OCI-LY3 (cell line): ENCODE data around the gene MYCBP.

ENCODE experiments used
- H2AFZ ChIP-seq: fragments of 200-600, 300-600 bp; shearing (Covaris generic); 2 replicates; pipeline ENCODE4 v1.6.0; 2014; ENCODE audit warnings: antibody characterized with exemption, low read depth, low read length
- H3K27ac ChIP-seq: fragments of 200-600, 300-600 bp; sonication (generic); 2 replicates; pipeline ENCODE4 v1.5.1; 2014; ENCODE audit warnings: mild to moderate bottlenecking, low read length, moderate library complexity, mixed read lengths
- H3K27me3 ChIP-seq: fragments of 200-600, 300-600 bp; sonication (generic); 2 replicates; pipeline ENCODE4 v1.6.1; 2014; ENCODE audit warnings: low read depth, low read length, mixed read lengths
- H3K36me3 ChIP-seq: fragments of 200-600, 300-600 bp; sonication (generic); replicated peaks from 2 replicates; pipeline ENCODE3; 2014; ENCODE audit warnings: low read depth, low read length, mixed read lengths
- H3K4me1 ChIP-seq: fragments of 300-600, 200-600 bp; sonication (generic); 2 replicates; pipeline ENCODE4 v1.6.1; 2014; ENCODE audit warnings: low read length, mixed read lengths
- H3K4me2 ChIP-seq: fragments of 200-600, 300-600 bp; sonication (generic); 2 replicates; pipeline ENCODE4 v1.6.1; 2014; ENCODE audit warnings: low read length, mixed read lengths
- H3K4me3 ChIP-seq: fragments of 300-600, 200-600 bp; sonication (generic); 2 replicates; pipeline ENCODE4 v1.5.1; 2014; ENCODE audit warnings: antibody characterized with exemption, mild to moderate bottlenecking, low read length, moderate library complexity
- H3K79me2 ChIP-seq: fragments of 300-600, 200-600 bp; shearing (Covaris generic); 2 replicates; pipeline ENCODE4 v1.6.1; 2014; ENCODE audit warnings: mild to moderate bottlenecking, low read length, mixed read lengths
- H3K9ac ChIP-seq: fragments of 300-600, 200-600 bp; shearing (Covaris generic); 2 replicates; pipeline ENCODE4 v1.6.0; 2014; ENCODE audit warnings: mild to moderate bottlenecking, low read length, moderate library complexity
- H3K9me3 ChIP-seq: fragments of 200-600, 300-600 bp; shearing (Covaris generic); 2 replicates; pipeline ENCODE4 v1.6.1; 2014; ENCODE audit warnings: low read length, mixed read lengths; ENCODE audit not compliant: insufficient read depth
- H4K20me1 ChIP-seq: fragments of 200-600, 300-600 bp; sonication (generic); 2 replicates; pipeline ENCODE4 v1.6.1; 2016; ENCODE audit warnings: low read length, mixed read lengths; ENCODE audit not compliant: insufficient read depth
- CTCF ChIP-seq: fragments of 200-600, 300-600 bp; sonication (generic); IDR thresholded peaks from 2 replicates; pipeline ENCODE4 v1.5.1; 2014; ENCODE audit warnings: antibody characterized with exemption, low read length, low read depth
- EZH2phosphoT487 ChIP-seq: fragments of 200-600 bp; shearing (Covaris generic); IDR thresholded peaks from 2 replicates; pipeline ENCODE4 v1.6.1; 2018; ENCODE audit warnings: antibody characterized with exemption, mixed run types, low read depth

MYCBP gene

GRCh38 chr1:38827318-38827717, 45.8 kb downstream of the MYCBP start:
- H4K20me1 ChIP-seq: no peaks in the 10 kb centered on the region
- no peak overlapping the region for H2AFZ ChIP-seq
- no peak overlapping the region for H3K27ac ChIP-seq
- TF ChIP-seq EZH2phosphoT487 (no peak), CTCF (no peak)
- no peaks in the 10 kb centered on the region for H3K4me1 ChIP-seq
- H3K27me3 ChIP-seq: peaks cover 12% of the 10 kb centered on the region
- H3K9ac ChIP-seq: no peak overlapping the region
- no peaks in the 10 kb centered on the region for H3K36me3 ChIP-seq
- H3K79me2 ChIP-seq: no peaks in the 10 kb centered on the region
- H3K4me2 ChIP-seq: no peak overlapping the region
- H3K4me3 ChIP-seq: no peak overlapping the region
- H3K9me3 ChIP-seq: no peaks in the 10 kb centered on the region

- H3K9me3 ChIP-seq: no peaks in the 10 kb centered on the region
- no peak overlapping the region for H3K9ac ChIP-seq
- TF ChIP-seq EZH2phosphoT487 (no peak), CTCF (no peak)
- no peak overlapping the region for H2AFZ ChIP-seq
- H3K36me3 ChIP-seq: no peaks in the 10 kb centered on the region
- no peaks in the 10 kb centered on the region for H4K20me1 ChIP-seq
- peaks cover 12% of the 10 kb centered on the region for H3K27me3 ChIP-seq
- H3K79me2 ChIP-seq: no peaks in the 10 kb centered on the region
- no peak overlapping the region for H3K4me2 ChIP-seq
- no peak overlapping the region for H3K27ac ChIP-seq
- H3K4me3 ChIP-seq: no peak overlapping the region
- H3K4me1 ChIP-seq: no peaks in the 10 kb centered on the region
Measured at GRCh38 chr1:38826886-38827285, 46.3 kb downstream of the MYCBP start.

- Histone ChIP-seq H3K36me3 (no peaks in the 10 kb centered on the region), H4K20me1 (no peaks in the 10 kb centered on the region), H3K4me2 (no peak overlapping the region), H2AFZ (no peak overlapping the region), H3K27me3 (peaks cover 12% of the 10 kb centered on the region), H3K79me2 (no peaks in the 10 kb centered on the region), H3K27ac (no peak overlapping the region), H3K9me3 (no peaks in the 10 kb centered on the region), H3K4me3 (no peak overlapping the region), H3K9ac (no peak overlapping the region), H3K4me1 (no peaks in the 10 kb centered on the region)
- TF ChIP-seq EZH2phosphoT487 (no peak), CTCF (no peak)
Measured at GRCh38 chr1:38826262-38826661, 46.9 kb downstream of the MYCBP start.

DNA sequence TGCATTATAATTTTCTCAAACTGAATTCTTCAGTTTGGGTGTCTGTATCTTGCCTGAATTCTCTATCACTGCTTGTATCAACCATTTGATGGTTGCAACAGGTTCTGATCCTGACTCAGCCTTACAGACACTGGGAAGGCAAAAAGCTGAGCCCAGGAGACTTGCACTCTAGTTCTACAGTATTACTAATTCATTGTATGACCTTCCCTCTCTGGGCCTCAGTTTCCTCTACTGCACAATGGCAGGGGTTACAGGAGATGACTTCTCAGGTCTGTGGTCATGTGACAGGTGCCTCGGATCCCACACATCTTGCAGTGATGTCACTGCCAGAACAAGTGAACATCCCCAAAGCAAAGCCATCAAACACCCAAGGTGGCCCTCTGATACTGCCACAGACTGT, 52.3 kb downstream of the MYCBP start:
- Histone ChIP-seq H3K4me3 (no peak overlapping the region), H3K9me3 (no peaks in the 10 kb centered on the region), H2AFZ (no peak overlapping the region), H4K20me1 (no peaks in the 10 kb centered on the region), H3K27me3 (peaks cover 7% of the 10 kb centered on the region), H3K27ac (no peak overlapping the region), H3K4me1 (peaks cover 7% of the 10 kb centered on the region; the same call in 1 of the 2 replicates), H3K79me2 (no peaks in the 10 kb centered on the region), H3K36me3 (no peaks in the 10 kb centered on the region), H3K4me2 (no peak overlapping the region), H3K9ac (no peak overlapping the region)
- TF ChIP-seq EZH2phosphoT487: no peak
- TF ChIP-seq CTCF: no peak
